Right lobe of liver (tissue), 4 donors: ENCODE data around the gene TGFB2.

Source experiments
- CTCF ChIP-seq, 4 donors: fragments of 200-600 bp in 3 of 4; fragments of 450-650 bp in 1 of 4; IDR thresholded peaks; one replicate each; pipeline versions ENCODE4 v1.5.1 to v1.8.0; 2016 to 2022; ENCODE audit warnings: antibody characterized with exemption in 4 of 4, mild to moderate bottlenecking in 2 of 4
- POLR2A ChIP-seq: fragments of 450-650 bp; IDR thresholded peaks from one replicate; pipeline ENCODE4 v1.6.1; 2017; ENCODE audit warnings: antibody characterized with exemption, mild to moderate bottlenecking
- donor health status: DM: no; HTN: no; CAD: no.
- donor health status: DM: no; HTN: no; CAD: no.
- donor health status: DM: no; HTN: yes; CAD: no.

GRCh38 chr1:218298398-218298797, 46.7 kb upstream of the TGFB2 start:
- TF ChIP-seq CTCF (IDR thresholded peaks at IDR 0.05) = no peak
- TF ChIP-seq POLR2A = no peak
